HG03064 (cell line): ENCODE measurements around the gene NMU.
"Not testable (repeated sequence)": the region's sequence is repeated elsewhere in the genome, so short reads cannot be mapped to it uniquely, and the experiment has no call there.

Experiments used
- ATAC-seq: cut with Tn5 transposase; IDR thresholded peaks from one replicate; pipeline ENCODE4 v1.9.1; 2021; ENCODE audit warnings: low read depth; ENCODE audit not compliant: unreplicated experiment

Gene NMU

GRCh38 chr4:55633903-55634302, 2.2 kb downstream of the NMU start:
- no peak for ATAC-seq

- no peak for ATAC-seq
These were observed 10.3 kb downstream of the NMU start for GRCh38 chr4:55625835-55626234.

GRCh38 chr4:55624063-55624462, 12.0 kb downstream of the NMU start:
- ATAC-seq: not testable (repeated sequence)

- ATAC-seq: no peak
These were observed 17.5 kb downstream of the NMU start for GRCh38 chr4:55618546-55619143.

- ATAC-seq: peak; percentile 98
These were observed 18.4 kb downstream of the NMU start for GRCh38 chr4:55617587-55618197.

- no peak for ATAC-seq
These were observed 21.1 kb downstream of the NMU start for GRCh38 chr4:55615008-55615407.

GRCh38 chr4:55613621-55614020, 22.5 kb downstream of the NMU start:
- no peak for ATAC-seq

- ATAC-seq: no peak
These were observed 23.8 kb downstream of the NMU start for GRCh38 chr4:55612341-55612740.

- no peak for ATAC-seq
These were observed 24.6 kb downstream of the NMU start for GRCh38 chr4:55611358-55612059.

- ATAC-seq: no peak
These were observed 25.7 kb downstream of the NMU start for GRCh38 chr4:55610381-55610780.

- no peak for ATAC-seq
These were observed 26.7 kb downstream of the NMU start for GRCh38 chr4:55609393-55609866.

GRCh38 chr4:55608591-55608990, 27.5 kb downstream of the NMU start:
- no peak for ATAC-seq

- no peak for ATAC-seq
These were observed 31.1 kb downstream of the NMU start for GRCh38 chr4:55604996-55605395.

GRCh38 chr4:55600640-55601039, 35.5 kb downstream of the NMU start:
- ATAC-seq: no peak

GRCh38 chr4:55598641-55599040, 37.5 kb downstream of the NMU start:
- no peak for ATAC-seq

GRCh38 chr4:55592014-55592413, 44.1 kb downstream of the NMU start, which contains the start of gene PDCL2:
PDCL2 (minus strand) TSS chr4:55592245; CDS start chr4:55592109, 136 bp downstream.
- ATAC-seq: no peak

GRCh38 chr4:55588160-55588559, 47.9 kb downstream of the NMU start:
- ATAC-seq: no peak

- ATAC-seq: not testable (repeated sequence)
These were observed 53.3 kb downstream of the NMU start for GRCh38 chr4:55582773-55583172.

- no peak for ATAC-seq
These were observed 57.6 kb downstream of the NMU start for GRCh38 chr4:55578341-55579010.

GRCh38 chr4:55575513-55575912, 60.6 kb downstream of the NMU start:
- ATAC-seq: no peak

GRCh38 chr4:55574252-55574651, 61.8 kb downstream of the NMU start:
- ATAC-seq: no peak
